SU-DHL-6 (cell line): ENCODE results near the gene TMEM63B.
A peak's percentile ranks its signal among the peaks of the same experiment; 100 is the strongest.

Source experiments
- H2AFZ ChIP-seq: fragments of 200-600 bp; sonication (generic); 2 replicates; pipeline ENCODE4 v1.6.1; 2014; ENCODE audit warnings: low read depth, mild to moderate bottlenecking, moderate library complexity, mixed read lengths, antibody characterized with exemption, low read length; ENCODE audit not compliant: severe bottlenecking
- H3F3A ChIP-seq: fragments of 200-600 bp; shearing (Covaris generic); 2 replicates; pipeline ENCODE4 v1.6.0; 2016; ENCODE audit warnings: antibody characterized with exemption, mild to moderate bottlenecking; ENCODE audit not compliant: insufficient read depth
- H3K27ac ChIP-seq: fragments of 200-600 bp; sonication (generic); 2 replicates; pipeline ENCODE4 v1.5.1; 2016; ENCODE audit warnings: low read depth, mild to moderate bottlenecking, low read length, moderate library complexity, mixed read lengths
- H3K27me3 ChIP-seq: fragments of 200-600 bp; sonication (generic), shearing (Covaris generic); 2 replicates; pipeline ENCODE4 v1.6.0; 2014; ENCODE audit warnings: mild to moderate bottlenecking, low read length
- H3K36me3 ChIP-seq: fragments of 200-600 bp; sonication (generic); 2 replicates; pipeline ENCODE4 v1.6.1; 2014; ENCODE audit warnings: mild to moderate bottlenecking, low read length, mixed read lengths
- H3K4me2 ChIP-seq: fragments of 300-600, 200-600 bp; shearing (Covaris generic), sonication (generic); 2 replicates; pipeline ENCODE4 v1.6.0; 2014; ENCODE audit warnings: low read length, low read depth, mild to moderate bottlenecking; ENCODE audit not compliant: poor library complexity, severe bottlenecking
- H3K4me3 ChIP-seq: fragments of 200-600 bp; sonication (generic); 2 replicates; pipeline ENCODE4 v1.5.1; 2014; ENCODE audit warnings: antibody characterized with exemption, low read length, mild to moderate bottlenecking, mixed read lengths; ENCODE audit not compliant: insufficient read depth, poor library complexity, severe bottlenecking
- H3K79me2 ChIP-seq: fragments of 200-600 bp; sonication (generic); 2 replicates; pipeline ENCODE4 v1.6.1; 2014; ENCODE audit warnings: mild to moderate bottlenecking, low read length, moderate library complexity; ENCODE audit not compliant: insufficient read depth
- H3K9ac ChIP-seq: fragments of 200-600 bp; sonication (generic); 2 replicates; pipeline ENCODE4 v1.7.0; 2014; ENCODE audit warnings: mild to moderate bottlenecking, low read length
- H3K9me2 ChIP-seq: fragments of 200-600 bp; sonication (generic); replicated peaks from 2 replicates; pipeline ENCODE4 v1.6.1; 2014; ENCODE audit warnings: low read length; ENCODE audit not compliant: insufficient read depth
- H3K9me3 ChIP-seq: fragments of 200-600 bp; sonication (generic); 2 replicates; pipeline ENCODE4 v1.6.1; 2014; ENCODE audit warnings: low read length, mixed read lengths; ENCODE audit not compliant: insufficient read depth
- H4K20me1 ChIP-seq: fragments of 200-600 bp; sonication (generic); 2 replicates; pipeline ENCODE4 v1.6.1; 2014; ENCODE audit warnings: low read depth, mild to moderate bottlenecking, antibody characterized with exemption, low read length, moderate library complexity, mixed read lengths
- EZH2phosphoT487 ChIP-seq: fragments of 200-600 bp; sonication (generic), shearing (Covaris generic); conservative IDR thresholded peaks from 2 replicates; pipeline ENCODE4 v1.6.1; 2018; ENCODE audit warnings: mild to moderate bottlenecking, antibody characterized with exemption, low read length, moderate library complexity, mixed read lengths
- TF ChIP-seq, protein P1 (sequence below): fragments of 200-600 bp; sonication (generic); IDR thresholded peaks from one replicate; pipeline ENCODE4 v1.5.1; 2017; ENCODE audit warnings: antibody characterized with exemption, mild to moderate bottlenecking, low read length, moderate library complexity; ENCODE audit not compliant: insufficient read depth, poor library complexity, severe bottlenecking

Gene TMEM63B

GRCh38 chr6:44126320-44127149, 819 bp upstream of the TMEM63B start:
- Histone ChIP-seq H3K9ac (peak overlapping the region; percentile 80), H3K27ac (peak overlapping the region; percentile 64), H3K4me3 (peak overlapping the region; percentile 72), H4K20me1 (peaks cover 40% of the 10 kb centered on the region), H3K79me2 (peaks cover 57% of the 10 kb centered on the region), H3K27me3 (no peaks in the 10 kb centered on the region), H2AFZ (peak overlapping the region; percentile 64), H3K9me2 (no peaks in the 10 kb centered on the region), H3K36me3 (peaks cover 4% of the 10 kb centered on the region; the same call in 1 of the 2 replicates), H3K9me3 (no peaks in the 10 kb centered on the region), H3K4me2 (peak overlapping the region; percentile 78), H3F3A (peaks cover 18% of the 10 kb centered on the region)
- no peak for TF ChIP-seq EZH2phosphoT487
- TF ChIP-seq, protein P1, sequence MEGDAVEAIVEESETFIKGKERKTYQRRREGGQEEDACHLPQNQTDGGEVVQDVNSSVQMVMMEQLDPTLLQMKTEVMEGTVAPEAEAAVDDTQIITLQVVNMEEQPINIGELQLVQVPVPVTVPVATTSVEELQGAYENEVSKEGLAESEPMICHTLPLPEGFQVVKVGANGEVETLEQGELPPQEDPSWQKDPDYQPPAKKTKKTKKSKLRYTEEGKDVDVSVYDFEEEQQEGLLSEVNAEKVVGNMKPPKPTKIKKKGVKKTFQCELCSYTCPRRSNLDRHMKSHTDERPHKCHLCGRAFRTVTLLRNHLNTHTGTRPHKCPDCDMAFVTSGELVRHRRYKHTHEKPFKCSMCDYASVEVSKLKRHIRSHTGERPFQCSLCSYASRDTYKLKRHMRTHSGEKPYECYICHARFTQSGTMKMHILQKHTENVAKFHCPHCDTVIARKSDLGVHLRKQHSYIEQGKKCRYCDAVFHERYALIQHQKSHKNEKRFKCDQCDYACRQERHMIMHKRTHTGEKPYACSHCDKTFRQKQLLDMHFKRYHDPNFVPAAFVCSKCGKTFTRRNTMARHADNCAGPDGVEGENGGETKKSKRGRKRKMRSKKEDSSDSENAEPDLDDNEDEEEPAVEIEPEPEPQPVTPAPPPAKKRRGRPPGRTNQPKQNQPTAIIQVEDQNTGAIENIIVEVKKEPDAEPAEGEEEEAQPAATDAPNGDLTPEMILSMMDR: no peak

GRCh38 chr6:44128020-44128917, 915 bp downstream of the TMEM63B start:
- H4K20me1 ChIP-seq: peaks cover 29% of the 10 kb centered on the region
- H3K4me2 ChIP-seq: peak overlapping the region; percentile 75
- H3K9ac ChIP-seq: peak overlapping the region; percentile 80
- H3F3A ChIP-seq: peaks cover 14% of the 10 kb centered on the region; the same call in 1 of the 2 replicates
- no peaks in the 10 kb centered on the region for H3K9me2 ChIP-seq
- H3K27ac ChIP-seq: no peak overlapping the region
- peak overlapping the region; percentile 87 for H3K4me3 ChIP-seq
- H3K27me3 ChIP-seq: no peaks in the 10 kb centered on the region
- H3K36me3 ChIP-seq: peaks cover 4% of the 10 kb centered on the region; the same call in 1 of the 2 replicates
- no peaks in the 10 kb centered on the region for H3K9me3 ChIP-seq
- TF ChIP-seq, protein P1: no peak
- no peak for TF ChIP-seq EZH2phosphoT487
- H2AFZ ChIP-seq: peak overlapping the region; percentile 97
- H3K79me2 ChIP-seq: peaks cover 39% of the 10 kb centered on the region

DNA sequence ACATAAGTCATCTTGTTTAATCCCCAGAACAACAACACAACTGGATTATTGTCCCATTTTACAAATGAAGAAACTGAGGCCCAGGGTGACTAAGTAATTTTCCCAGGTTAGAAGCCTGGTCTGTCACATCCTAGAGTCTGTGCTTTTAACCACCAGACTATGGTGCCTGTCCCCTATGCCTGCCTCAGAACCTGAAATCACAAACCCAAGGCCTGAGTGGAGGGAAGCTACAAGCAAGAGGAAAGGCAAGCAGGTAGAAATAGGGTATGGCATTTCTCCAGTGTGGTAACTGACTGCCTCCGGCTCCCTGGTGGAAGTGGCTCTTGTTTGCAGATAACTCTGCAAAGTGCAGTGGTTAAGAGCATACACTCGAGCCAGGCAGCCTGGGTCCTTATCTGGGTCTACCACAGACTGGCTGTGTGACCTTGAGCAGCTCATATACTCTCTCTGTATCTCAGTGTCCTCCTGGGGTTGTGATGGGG, 2.5 kb downstream of the TMEM63B start:
- no peak for TF ChIP-seq EZH2phosphoT487
- TF ChIP-seq, protein P1: no peak
- no peak overlapping the region for H3K4me3 ChIP-seq
- peaks cover 13% of the 10 kb centered on the region for H4K20me1 ChIP-seq
- H3K79me2 ChIP-seq: peaks cover 23% of the 10 kb centered on the region
- peaks cover under 1% of the 10 kb centered on the region; the same call in 1 of the 2 replicates for H3K36me3 ChIP-seq
- no peaks in the 10 kb centered on the region for H3K27me3 ChIP-seq
- no peak overlapping the region for H3K27ac ChIP-seq
- no peak overlapping the region for H3K4me2 ChIP-seq
- H3K9me2 ChIP-seq: no peaks in the 10 kb centered on the region
- no peaks in the 10 kb centered on the region for H3K9me3 ChIP-seq
- no peak overlapping the region for H3K9ac ChIP-seq
- H3F3A ChIP-seq: peaks cover 14% of the 10 kb centered on the region; the same call in 1 of the 2 replicates
- no peak overlapping the region for H2AFZ ChIP-seq
